HG03342 (cell line): ENCODE data around the gene IGSF3.
"Not testable (repeated sequence)": the region's sequence is repeated elsewhere in the genome, so short reads cannot be mapped to it uniquely, and the experiment has no call there.

ENCODE experiments used
- ATAC-seq: cut with Tn5 transposase; IDR thresholded peaks from one replicate; pipeline ENCODE4 v1.9.1; 2021; ENCODE audit warnings: mild to moderate bottlenecking, moderate library complexity; ENCODE audit not compliant: unreplicated experiment

IGSF3 gene

DNA sequence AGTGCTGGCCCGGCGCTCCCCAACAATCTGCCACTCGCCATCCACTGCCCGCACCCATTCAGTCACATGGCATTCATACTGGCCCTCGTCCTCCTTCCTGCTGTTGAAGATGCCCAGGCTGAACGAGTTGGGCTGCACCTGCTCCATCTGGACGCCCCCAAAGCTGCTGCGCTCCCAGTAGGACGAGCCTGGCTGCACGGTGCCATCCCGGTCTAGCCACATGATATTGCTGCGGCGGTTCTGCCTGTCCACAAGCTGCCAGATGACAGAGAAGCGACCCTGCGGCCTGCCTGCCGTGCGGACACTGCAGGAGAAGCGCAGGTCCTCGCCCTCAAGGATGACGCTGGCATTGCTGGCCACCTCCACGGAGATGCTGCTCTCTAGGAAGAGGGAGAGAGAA lies 63.9 kb downstream of the IGSF3 start:
- not testable (repeated sequence) for ATAC-seq

DNA sequence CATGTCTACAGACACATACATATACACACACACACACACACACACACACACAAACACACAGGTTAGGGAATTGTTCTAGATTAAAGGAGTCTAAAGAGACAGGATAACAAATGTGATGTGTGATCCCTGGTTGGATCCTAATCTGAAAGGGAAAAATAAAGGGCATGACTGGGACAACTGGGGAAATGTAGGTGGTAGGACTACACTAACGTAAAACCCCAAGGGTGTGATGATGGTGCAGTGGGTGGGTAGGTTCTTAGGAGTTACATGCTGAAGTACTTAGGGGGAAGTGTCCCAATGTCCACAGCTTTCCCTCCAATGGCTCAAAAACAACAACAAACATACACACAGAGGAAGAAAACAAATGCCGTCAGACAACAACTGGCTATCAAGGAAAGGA lies 68.2 kb downstream of the IGSF3 start:
- ATAC-seq = not testable (repeated sequence)

DNA sequence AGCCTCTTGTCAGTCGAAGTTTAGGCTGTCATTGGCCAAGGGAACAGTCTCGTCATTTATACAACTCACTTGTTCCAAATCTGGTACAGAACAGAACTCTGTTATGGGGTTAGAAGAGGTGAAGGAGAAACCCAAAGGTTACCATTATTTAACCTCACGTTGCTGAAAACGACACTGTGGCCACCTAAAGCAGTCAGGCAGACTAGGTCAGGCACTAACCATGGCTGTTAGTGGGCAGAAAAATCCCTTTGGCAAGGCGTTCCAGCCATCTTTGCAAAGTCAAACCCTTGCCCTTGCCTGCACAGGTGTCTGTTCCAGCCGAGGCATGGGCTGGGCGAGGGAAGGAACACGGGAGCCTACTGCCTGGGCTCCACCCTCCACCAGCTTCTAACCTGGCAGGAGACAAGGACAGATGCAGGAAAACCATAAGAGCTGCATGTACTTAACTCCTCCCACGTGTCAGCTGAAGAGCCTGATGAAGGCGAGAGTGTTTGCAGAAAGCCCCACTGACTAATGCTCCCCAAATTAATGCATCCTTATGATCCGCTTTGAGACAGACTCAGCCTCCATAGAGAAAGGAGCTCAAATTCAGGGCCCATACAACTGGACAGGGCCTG lies 69.0 kb downstream of the IGSF3 start:
- ATAC-seq = not testable (repeated sequence)

DNA sequence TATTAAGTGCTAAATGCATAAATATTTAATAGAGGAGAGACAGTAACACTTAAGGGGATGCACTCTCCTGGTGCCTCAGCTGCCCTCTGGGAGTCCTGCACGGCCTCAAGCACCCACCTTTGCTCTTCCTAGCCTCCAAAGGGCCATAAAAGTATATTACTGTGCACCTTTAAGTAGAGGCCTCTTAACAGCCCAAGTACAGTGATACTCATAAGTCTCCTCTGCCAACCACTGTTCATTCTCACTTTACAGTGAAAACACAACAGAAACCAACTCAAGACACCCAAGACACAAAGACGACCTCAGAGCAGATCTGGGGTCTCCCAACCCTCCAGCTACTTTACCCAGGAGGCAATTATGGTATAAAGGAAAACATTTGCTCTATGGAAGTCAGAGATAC lies 70.1 kb downstream of the IGSF3 start:
- ATAC-seq = peak; percentile 76

DNA sequence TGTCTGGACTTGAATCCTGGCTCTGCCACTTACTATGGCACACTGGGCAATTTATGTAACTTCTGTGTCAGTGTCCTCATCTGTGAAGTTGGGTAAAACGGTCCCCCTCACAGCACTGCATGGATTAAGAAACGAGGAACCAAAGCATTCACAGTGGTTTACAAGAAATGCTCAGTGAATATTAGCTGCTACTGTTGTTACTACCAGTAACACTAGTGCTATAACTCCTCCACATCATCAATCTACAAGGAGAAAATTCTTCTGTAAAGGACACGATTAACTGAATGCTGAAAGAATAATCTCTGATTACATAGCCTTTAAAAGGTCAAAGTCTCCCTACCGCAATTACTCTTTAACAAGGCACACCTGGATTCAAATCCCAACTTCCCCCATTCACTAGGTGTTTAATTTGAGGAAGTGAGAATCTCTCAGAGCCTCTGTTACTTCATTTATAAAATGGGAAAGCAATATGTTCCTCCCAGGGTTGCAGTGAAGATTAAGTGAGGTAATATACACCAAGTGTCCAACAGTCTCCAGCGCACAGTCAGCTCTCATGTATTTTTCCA lies 70.7 kb downstream of the IGSF3 start:
- not testable (repeated sequence) for ATAC-seq

DNA sequence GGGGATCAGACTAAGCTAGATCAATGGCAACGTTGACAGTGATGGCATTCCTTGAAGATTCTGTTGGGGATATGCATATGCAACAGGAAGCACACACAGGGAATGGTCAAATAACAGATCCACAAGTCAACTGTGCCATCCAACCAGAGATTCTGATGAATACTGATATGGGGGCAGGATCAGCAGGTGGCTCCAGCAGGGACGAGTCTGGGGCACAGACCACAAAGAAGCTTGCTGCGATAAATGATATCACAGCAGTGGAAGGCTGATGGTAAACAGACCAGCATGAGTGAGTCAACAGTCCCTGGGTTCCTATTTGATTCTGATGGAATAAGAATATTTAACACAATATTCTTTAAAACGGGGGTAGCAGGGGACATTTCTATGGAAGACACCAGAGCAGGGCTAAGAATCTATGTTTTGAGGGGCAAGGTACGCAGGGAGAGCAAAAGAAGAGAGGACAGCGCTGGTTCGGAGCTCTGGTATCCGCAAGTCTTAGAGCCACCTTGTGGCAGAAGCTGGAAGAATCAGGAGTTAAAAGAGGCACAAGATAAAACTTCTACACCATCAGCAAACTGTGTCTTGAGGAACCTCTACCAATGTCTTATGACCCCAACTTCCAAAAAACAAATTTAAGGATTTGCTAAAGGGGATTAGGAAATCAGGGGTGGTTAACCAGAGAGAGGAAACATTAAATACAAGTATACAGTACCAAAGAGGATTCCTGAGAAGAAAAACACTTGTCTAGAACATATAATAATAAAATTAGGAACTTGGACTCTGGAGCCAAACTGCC lies 71.4 kb downstream of the IGSF3 start:
- peak; percentile 47 for ATAC-seq

DNA sequence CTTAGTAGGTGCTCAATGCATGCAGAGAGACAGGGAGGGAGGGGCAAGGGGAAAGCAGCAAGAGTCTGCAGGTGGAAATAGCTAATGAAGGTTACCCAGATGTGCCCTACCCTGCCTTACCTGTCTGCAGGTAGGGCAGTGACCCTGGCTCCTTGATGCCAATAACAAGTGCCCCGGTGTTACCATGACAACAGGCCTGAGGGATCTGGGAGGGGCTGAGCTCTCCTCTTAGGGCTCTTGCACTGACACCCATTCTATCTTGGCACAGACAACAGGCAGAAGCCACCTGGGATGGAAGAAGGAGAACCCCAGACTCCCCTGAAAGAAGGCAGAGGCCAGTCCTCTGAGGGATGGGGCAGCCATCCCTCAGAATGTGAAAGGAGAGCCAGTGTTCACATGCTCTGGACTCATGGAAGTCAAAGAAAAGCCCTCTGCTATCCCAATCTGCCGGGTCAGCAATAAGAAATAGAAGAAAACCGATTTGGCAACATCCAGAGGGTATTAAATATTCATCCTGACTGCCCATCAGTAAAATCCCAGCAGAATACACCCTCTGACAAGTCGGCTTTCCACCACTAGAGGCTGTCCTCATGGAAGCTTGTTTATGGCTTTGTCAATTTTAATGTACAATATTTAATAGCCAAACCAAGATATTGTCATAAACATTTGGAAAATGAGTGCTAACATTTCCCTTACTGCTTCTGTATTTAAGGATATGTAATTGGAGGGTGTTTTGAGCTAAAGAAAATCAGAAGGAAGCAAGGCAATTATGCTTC lies 72.3 kb downstream of the IGSF3 start:
- not testable (repeated sequence) for ATAC-seq

DNA sequence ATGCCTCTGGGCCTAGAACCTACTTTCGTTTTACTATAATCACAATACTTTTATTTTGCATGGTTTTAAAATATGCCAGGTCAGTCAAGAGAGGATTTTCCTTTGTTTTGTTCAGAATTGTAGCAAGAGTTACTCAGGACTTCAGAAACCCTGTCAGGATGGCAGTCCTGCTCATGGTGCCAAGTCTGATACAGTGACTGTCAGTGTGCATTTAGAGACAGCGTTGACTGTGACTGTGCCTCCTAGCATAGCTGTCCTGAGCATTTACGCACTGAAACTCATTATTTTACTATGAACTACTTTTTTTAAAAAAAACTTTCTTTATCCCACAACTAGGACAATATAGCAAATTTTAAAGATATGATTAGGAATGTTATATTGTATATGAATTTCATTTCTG lies 73.6 kb downstream of the IGSF3 start:
- ATAC-seq = not testable (repeated sequence)

DNA sequence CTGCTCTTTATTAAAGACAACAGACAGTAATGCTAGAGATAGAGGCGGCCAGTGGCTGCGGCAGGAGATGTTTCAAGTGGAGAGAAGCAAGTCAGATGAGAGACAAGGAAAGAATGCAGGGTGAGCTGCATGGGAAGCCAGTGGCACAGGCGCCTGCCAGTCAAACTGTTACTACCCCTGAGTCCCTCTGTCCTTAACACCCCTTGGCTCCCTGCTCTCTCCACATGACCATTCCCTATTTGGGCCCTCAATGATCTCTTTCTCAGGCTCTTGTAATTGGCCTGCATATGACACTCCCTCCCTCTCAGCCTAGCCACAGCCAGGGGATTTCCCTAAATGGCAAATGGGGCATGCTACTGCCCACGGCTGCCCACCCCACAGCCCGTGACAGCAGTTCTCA lies 74.1 kb downstream of the IGSF3 start:
- ATAC-seq = not testable (repeated sequence)

DNA sequence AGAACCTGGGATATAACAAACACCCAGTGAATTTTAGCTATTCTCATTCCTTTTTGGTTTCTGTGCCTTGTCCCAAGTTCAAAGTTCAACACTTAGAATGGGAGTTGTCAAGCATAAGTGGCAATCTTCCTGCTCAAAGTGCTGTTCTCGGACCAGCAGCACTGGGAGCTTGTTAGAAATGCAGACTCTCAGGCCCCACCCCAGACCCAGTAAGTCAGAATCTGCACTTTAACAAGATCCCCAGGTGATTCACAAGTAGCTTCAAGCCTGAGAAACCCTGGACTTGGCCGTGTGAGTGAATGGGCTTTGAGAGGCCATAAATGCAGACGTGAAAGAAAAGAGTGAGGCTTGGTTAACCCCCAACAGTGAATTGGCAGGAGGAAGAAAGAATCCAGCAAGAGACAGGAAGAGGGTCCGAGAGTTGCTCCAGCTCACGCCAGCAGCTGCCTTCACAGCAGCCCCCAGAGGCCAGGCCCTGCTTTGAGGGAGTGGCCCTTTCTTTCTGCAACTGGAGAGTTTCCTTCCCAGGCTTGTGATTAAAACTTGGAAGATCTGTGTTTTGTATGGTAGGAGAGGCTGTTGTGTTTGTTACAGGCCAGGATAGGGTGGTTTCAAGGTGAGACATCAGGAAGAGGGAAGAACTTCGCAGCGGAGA lies 75.5 kb downstream of the IGSF3 start:
- not testable (repeated sequence) for ATAC-seq

DNA sequence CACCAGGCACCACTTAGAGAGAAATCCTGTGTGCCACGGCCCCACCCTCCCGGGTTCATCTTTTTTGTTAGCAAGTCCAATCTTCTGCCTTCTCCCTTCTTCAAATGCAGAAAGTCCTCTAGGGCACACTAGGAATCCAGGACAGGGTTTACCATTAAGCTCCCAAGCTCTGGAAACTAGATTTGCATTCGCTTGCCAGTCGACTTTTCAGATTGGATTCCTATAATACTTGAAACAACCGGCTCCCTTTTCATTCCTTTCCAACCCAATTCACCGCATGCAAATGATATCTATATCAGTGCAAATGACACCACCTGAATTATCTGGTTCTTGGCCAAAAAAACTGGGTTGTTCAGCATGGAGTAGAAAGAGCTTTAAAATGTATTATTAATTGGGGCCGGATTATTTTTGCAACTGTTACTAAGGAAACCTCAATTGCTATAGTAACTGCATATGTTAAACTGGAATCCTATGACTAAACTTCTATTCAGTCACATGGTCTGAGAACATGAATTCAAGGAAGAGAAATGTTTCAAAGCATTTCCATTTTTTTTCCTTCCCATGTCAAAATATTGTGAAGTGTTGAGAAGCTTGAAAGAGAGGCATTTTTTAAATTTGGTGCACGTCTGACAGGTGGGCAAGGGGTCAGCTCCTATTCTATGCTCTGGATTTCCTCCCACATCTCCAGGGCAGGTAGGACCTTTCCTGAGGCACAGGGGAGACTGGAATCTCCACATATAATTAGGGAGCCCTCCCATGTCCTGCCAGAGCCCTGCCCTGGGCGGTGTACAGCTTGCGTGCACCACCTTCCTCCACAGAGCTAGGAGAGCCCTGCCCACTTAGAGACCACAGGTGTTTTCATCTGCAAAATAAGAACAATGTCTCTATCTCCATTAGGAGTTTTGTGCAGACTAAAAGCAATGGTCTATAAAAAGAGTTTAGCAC lies 76.3 kb downstream of the IGSF3 start:
- ATAC-seq = not testable (repeated sequence)

DNA sequence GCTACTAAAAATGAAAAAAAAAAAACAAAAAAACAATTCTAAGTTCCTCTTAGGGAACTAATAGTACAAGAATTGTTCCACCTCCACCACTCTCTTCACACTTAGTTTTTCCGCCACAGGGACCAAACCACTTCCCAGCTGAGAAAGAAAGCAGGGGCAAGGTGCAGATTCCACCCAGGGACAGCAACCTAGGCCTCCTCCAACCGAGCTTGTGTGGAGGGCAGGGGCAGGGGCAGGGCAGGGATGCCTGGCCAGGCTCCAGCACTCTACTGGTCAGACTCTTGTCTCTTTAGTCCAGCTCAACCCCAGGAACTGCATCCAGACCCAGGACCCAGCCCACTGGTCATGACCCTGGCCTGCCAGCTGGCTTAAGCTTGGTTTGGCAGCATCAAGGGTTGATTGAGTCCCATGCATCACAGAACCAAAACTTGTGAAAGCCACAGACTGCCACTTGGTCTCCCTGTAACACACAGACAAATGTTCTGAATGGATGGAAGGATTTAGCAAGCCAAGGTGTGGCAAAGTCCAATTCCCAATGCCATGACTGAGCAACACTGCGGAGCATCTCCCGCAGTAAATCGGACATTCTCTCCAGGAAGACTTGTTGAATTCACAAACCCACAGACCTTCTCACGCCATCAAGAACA lies 77.1 kb downstream of the IGSF3 start:
- not testable (repeated sequence) for ATAC-seq

DNA sequence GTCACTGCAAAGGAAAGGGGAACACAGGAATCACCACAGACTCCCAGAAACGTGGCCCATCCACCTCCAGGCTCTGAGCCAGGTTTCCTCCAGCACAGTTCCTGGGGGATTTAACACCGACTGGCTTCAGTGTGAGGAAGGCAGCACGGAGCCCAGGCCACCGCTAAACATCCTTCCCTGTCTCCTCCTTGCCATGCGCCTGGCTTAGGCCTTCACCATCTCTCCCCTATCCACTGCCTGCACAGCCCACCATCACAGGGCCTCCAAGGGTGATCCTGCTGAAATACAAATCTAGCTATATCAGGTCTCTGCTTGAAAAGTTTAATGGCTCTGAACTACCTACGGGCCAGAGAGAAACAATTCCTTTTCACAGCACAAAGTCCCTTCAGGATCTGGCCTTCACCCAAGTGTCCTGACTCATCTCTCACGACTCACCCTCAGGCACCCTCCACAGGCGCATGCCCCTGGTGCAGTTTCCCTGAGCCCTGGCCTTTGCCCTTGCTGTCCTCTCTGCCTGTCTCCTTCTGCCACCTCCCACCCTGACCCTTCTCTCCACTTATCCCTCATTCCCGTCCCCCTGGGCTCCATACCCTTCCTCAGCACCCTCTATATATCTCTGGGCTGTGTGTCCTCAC lies 78.3 kb downstream of the IGSF3 start:
- not testable (repeated sequence) for ATAC-seq

DNA sequence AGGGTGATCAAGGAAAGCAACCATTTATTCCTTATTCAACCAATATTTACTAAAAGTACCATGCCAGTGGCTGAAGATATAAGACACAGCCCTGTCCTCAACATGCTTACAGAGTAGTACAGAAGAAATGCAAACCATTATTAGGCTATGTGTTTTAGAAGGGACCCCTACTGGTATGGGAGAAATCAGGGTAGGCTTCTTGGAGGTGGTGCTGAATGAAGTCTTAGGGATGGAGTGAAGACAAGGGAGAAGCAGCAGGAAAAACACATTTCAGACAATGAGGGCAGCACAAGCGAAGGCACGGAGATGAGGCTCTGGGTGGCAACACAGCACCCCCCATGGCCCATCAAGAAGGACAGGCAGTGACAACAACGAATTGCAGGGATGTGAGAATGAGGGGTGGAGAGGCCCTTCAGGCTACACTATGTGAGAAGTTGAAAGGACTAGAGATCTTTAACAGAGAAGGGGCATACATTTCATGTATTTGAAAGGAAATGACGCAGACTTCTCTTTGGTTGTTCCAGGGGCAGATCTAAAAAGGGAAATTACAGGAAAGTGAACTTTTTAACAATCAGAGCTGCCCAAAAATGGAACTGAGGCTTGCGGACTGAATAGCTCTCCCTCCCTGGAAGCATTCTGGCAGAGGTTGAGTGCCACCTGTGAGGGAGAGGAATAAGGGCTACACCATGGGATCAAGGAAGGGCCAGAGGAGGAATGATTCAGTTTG lies 79.9 kb downstream of the IGSF3 start:
- no peak for ATAC-seq

DNA sequence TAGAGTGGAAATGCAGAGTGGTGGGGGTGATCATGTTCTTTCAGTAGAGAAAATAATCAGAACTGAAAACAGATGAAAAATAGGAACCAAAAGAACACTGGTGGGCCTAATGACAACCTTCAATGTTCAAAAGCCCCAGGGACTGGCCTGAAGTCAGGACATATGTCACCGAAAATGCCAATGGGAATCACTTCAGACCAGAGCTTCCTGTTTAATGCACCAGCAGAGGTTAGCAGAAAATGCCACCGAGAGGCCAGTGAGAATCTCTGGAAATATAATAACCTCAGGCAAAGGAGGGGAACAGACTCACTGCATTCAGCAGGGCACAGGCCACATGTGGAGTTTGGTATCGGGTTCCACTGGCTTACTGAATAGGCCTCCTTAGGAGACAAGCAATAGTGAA lies 80.8 kb downstream of the IGSF3 start:
- peak; percentile 57 for ATAC-seq

DNA sequence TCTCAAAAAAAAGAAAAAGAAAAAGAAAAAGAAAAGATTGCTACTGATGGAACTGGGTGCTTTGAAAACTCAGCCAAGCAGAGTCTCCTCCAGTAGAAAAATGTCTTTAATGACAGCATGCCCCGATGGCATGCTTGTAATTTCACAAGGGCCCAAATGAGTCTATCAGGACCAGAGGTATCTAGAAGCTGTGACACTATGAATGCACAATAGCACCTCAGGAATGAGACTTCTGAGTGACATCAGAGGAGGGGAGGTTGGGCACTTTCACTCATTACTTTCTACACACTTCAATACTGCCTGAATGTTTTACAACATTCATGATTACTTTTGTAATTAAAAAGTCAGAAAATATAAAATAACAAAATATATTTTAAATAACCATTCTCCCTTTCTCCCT lies 81.6 kb downstream of the IGSF3 start:
- no peak for ATAC-seq

DNA sequence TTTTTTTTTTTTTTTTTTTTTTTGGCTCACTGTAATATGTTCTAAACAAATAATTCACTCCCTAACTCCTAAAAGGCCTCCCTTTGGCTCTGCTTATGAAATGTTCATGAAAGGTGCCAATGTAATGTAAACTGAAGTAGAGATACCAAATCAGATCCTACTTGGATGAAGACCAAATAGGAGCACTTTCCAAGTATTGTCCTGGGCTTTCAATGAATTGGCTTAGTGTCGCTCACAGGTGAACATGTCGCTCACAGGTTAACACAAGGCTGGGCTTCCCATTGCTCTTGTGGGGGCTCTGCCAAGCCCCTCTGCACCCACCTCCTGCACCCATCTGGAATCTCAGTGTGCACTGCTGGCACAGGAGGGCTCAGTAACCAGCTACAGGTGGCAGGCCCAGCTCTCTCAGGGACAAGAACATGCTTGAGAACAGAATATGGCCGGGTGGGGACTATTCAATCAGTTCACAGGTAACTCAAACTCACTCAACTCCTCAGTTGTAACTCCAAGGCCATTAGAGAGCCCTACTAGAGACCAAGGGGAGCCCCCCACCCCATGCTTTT lies 86.1 kb downstream of the IGSF3 start:
- no peak for ATAC-seq
